HG02981 (cell line): ENCODE results near the gene OFD1.
A peak's percentile ranks its signal among the peaks of the same experiment; 100 is the strongest.

Experiments used
- ATAC-seq: cut with Tn5 transposase; IDR thresholded peaks from one replicate; pipeline ENCODE4 v1.9.1; 2021; ENCODE audit warnings: mild to moderate bottlenecking, moderate library complexity; ENCODE audit not compliant: unreplicated experiment

Gene OFD1, protein sequence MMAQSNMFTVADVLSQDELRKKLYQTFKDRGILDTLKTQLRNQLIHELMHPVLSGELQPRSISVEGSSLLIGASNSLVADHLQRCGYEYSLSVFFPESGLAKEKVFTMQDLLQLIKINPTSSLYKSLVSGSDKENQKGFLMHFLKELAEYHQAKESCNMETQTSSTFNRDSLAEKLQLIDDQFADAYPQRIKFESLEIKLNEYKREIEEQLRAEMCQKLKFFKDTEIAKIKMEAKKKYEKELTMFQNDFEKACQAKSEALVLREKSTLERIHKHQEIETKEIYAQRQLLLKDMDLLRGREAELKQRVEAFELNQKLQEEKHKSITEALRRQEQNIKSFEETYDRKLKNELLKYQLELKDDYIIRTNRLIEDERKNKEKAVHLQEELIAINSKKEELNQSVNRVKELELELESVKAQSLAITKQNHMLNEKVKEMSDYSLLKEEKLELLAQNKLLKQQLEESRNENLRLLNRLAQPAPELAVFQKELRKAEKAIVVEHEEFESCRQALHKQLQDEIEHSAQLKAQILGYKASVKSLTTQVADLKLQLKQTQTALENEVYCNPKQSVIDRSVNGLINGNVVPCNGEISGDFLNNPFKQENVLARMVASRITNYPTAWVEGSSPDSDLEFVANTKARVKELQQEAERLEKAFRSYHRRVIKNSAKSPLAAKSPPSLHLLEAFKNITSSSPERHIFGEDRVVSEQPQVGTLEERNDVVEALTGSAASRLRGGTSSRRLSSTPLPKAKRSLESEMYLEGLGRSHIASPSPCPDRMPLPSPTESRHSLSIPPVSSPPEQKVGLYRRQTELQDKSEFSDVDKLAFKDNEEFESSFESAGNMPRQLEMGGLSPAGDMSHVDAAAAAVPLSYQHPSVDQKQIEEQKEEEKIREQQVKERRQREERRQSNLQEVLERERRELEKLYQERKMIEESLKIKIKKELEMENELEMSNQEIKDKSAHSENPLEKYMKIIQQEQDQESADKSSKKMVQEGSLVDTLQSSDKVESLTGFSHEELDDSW

GRCh38 chrX:13734278-13735172 is at the start of gene OFD1, which contains the start of gene TRAPPC2:
Gene OFD1 (plus strand): TSS chrX:13734748. CDS start chrX:13735072, 324 bp downstream.
Gene TRAPPC2 (minus strand): TSS chrX:13734620. CDS start chrX:13719963, 14,657 bp downstream.
- peak; percentile 89 for ATAC-seq

DNA sequence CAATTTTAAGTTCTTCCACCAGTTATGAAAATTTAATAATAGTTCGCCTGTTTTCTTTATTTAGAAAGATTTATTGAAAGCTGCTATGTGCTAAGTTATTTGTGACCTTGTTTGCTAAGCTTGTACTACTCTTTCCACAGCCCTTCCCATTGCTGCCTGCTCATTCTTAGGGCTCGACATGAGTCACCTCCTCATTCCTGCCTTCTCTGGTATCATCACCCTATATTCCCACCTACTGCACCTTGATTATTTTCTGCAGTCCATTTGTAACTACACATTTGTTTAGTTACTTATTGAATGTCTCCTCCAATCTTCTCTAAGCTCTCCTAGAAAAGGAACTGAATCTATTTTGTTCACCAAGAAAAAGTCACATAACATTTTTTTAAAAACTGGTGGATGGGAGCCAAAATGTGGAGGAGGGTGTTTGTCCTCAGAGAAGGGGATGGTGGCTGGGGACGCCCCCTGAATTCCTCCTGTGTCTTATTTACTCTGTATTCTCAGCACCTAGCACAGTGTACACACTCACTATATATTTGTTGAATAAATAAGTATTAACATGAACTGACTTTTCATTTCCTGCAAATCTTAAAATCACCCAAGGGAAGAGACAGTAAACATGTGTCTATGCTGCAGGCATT is 49.3 kb upstream of the OFD1 start:
- ATAC-seq: no peak

DNA sequence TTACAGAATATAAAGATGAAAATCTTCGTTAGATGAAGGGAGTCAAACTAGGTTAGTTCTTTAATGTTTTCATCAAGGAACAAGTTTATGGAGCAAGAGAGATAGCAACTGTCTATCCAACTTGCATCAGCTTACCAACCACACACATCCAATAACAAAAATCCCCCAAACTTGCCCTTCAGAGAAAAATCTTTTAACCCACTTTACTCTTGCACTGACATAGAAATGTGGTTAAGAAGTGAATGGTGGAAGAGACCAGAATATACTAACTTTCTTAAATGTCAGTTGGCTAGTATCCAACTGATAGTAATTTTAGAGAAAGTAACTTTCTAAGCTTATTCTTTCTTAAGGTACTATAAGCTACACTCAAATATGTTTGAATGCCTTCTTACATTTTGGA is 47.3 kb upstream of the OFD1 start:
- no peak for ATAC-seq

GRCh38 chrX:13688384-13688957 is 46.1 kb upstream of the OFD1 start:
- no peak for ATAC-seq

DNA sequence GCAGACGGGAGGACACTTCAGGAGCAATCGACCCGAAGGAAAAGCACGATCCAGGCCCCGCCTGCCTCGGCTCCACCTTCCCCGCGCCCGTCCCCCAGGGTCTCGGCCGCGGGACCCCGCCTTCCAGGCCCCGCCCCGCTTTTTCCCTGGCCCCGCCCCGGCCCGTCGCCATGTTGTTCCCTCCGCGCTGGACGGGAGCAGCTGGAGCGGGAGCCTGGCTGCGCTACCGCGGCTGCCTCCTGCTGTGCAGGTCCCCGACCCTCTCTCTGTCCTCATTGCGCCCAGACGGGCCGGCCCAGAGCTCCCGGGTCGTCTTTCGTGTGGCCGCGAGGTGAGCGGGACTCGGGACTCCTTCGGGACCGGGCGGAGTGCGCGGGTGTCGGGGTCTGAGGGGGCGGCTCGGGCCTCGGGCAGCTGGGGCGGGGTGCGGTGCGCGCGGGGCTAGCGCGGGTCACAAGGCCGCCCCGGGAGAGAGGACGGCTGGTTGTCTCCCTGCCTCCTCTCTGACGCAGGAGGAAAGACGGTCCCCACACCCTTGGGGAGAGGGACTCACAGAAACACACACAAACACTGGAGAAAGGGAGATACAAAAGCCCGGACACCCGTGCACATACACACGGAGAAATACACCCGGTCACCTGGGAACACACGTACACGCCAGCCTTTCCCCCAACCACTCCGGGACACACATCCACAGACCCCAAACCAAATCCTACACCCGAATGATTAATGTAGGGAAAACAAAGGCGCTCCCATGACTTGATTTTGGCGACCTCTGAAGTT is 45.4 kb upstream of the OFD1 start, which contains the start of gene RAB9A:
TSS of gene RAB9A (plus strand) at position 171 of the 783 bp plus-strand sequence. CDS start 19,619 bp downstream, outside the sequence.
- ATAC-seq: peak; percentile 52

DNA sequence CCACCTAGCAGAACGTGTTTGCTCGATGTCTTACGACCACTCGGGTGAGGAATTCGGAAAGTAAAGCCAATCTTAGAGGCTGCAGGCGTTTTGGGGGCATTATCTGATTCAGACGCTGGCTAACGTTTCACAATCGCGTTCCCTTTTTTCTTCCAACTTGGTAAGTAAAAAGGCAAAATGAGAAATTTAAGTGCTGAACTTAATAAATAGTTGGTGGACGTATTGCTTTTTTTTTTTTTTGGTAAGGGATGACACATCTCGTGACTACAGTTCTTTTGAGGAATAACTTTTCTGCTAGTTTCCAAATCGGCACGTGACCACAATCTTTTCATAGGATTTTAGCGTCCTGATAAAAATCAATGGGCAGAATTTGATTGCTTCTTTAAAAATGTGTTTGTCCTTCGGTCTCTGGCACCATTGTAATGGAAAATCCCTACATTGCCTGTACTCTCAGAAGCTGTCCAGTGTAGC is 44.8 kb upstream of the OFD1 start:
- ATAC-seq: no peak

DNA sequence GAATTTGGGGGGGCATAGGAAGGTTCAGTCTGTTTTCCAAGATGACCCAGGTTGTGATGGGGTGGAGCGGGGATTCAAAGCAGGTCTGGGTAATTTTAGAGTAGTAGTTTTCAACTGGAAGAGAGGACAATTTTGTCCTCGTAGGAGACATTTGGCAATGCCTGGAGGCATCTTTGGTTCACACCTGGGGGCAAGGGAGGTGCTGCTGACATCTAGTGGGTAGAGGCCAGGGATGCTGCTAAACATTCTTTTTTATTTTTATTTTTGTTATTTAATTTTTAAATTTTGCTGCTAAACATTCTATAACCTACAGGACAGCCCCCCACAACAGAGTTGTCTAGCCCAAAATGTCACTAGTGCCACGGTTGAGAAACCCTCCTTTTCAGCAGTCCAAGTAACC is 43.7 kb upstream of the OFD1 start:
- ATAC-seq: no peak

- no peak for ATAC-seq
Measured at GRCh38 chrX:13691841-13692371, 42.6 kb upstream of the OFD1 start.

DNA sequence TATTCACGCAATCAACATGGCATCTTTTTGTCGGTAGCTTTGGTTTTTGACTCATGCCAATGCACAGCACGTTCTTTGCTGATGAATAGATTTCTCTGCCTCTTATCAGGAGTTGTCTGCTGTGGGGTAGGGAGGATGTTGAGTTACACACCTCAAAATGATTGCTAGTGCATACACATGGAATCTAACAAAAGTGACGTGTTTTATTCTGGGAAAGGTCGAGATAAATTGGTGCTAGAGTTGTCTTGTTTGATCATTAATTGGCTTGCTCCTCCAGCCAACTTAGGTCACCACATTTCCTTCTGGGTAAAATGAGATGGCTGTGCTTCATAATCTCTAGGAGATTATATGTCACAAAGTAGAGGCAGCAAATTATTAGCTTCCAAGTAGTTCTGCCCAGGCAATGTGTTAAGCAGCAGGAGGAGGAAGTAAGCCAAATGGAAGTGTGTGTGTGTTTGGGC is 41.7 kb upstream of the OFD1 start:
- no peak for ATAC-seq

GRCh38 chrX:13693341-13693961 is 41.1 kb upstream of the OFD1 start:
- no peak for ATAC-seq

- no peak for ATAC-seq
Measured at GRCh38 chrX:13694359-13694758, 40.2 kb upstream of the OFD1 start.

DNA sequence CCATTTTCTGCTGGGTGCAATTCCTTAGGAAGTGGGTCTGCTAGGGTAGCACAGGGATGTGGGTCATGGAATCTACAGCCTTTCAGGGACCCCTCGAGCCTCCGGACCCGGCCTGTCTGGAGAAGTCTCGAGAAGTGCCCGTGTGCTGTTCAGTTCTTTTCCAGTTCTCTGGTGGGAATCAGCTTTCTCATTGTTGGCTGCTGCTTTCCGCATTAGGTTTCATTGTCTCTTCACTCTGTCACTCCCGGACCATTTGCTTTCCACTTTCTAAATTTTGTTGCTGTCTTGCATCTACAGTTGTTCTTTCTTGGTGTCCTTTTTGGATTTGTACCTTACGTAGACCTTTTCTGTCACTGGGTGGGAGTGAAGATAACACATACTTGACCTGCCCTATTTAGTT is 39.6 kb upstream of the OFD1 start:
- ATAC-seq: no peak

- ATAC-seq: no peak
Measured at GRCh38 chrX:13695601-13696115, 38.9 kb upstream of the OFD1 start.

DNA sequence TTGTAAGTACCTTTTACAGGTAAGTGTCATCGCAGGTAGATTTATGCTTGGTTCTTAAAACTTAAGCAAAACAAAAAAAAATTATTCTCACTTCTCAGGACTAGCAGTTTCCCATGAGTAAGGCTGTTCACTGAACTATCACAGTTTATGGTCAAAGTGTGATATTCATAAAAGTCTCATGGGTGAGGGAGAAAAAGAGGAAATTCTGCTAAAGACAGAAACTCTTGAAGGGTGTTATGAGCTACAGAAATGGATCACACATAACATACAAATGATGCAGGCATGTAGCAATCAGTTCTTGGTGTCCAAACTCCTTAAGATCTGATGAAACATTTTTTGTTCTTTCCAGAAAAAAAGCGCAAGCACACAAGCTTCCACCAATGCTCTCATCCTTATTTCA is 37.1 kb upstream of the OFD1 start:
- peak; percentile 62 for ATAC-seq

DNA sequence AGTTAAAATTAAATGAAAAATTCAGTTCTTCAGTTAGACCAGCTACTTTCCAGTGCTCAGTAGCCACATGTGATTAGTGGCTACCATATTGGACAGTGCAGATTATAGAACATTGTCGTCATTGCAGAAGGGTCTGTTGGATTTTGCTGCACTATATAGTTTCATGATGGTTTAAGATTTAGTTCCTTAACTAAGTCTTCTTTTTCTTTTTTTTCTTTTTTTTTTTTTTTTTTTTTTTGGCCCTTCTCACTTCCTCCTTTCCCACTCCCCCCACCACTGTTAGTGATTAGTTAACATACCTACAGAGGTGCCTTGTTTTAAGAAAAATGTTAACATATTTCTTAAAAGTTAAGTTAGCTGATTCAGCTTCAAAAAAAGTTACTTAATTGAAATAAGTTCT is 36.6 kb upstream of the OFD1 start:
- ATAC-seq: no peak

DNA sequence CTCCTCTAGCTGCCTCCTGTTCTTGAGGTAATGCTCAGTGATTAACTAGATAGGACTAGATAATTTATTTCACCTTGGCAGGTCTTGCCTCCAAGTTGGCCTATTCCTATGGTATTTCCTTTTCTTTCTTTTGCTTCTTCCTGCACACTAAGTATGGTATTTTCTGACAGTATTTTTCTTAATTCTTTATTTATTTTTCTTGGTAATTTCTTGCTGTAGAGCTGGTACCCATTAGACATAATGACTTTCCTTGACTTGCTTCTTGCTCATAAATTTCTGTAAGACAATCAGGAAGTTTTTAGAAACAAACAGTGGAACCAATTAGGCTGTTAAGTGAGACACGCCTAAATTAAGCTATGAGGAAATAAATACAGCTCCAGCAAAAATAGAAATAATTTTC is 36.1 kb upstream of the OFD1 start:
- no peak for ATAC-seq

GRCh38 chrX:13699183-13699826 is 35.2 kb upstream of the OFD1 start:
- peak; percentile 66 for ATAC-seq
